HG03558 (cell line): Measurements from ENCODE around the gene ZNF749.

Source experiments
- ATAC-seq: cut with Tn5 transposase; IDR thresholded peaks from one replicate; pipeline ENCODE4 v1.9.1; 2021; ENCODE audit warnings: moderate number of reproducible peaks; ENCODE audit not compliant: unreplicated experiment; ENCODE audit errors: extremely low read depth

ZNF749 gene

GRCh38 chr19:57435062-57435978 lies at the start of gene ZNF749:
ZNF749 (plus strand) TSS chr19:57435325; CDS start chr19:57435579, 254 bp downstream.
- ATAC-seq, result peak; percentile 93

DNA sequence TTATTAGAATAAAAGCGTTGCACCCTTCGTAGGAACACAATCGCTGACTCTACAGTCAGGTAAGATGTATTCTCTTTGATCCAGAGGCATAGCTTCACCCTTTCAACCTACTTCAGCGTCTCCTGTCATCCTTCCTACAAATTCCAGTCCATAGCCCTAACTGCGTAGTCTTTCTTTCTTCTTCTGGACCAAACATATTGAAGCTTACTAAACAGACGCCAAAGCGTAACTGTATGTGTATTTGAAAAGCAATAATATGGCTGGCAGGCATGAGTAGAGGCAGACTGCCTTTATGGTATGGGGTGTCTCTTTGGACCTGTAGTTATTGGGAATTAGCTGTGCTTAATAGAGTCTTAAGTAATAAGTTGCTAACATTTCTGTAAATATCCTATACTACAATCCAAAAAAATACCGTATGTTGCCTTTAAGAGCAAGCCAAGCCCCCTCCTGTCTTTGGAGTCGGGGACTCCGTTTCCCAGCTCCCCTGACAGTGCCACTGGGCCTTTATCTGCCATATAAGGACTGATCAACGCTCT lies 45.9 kb upstream of the ZNF749 start:
- ATAC-seq, result no peak

DNA sequence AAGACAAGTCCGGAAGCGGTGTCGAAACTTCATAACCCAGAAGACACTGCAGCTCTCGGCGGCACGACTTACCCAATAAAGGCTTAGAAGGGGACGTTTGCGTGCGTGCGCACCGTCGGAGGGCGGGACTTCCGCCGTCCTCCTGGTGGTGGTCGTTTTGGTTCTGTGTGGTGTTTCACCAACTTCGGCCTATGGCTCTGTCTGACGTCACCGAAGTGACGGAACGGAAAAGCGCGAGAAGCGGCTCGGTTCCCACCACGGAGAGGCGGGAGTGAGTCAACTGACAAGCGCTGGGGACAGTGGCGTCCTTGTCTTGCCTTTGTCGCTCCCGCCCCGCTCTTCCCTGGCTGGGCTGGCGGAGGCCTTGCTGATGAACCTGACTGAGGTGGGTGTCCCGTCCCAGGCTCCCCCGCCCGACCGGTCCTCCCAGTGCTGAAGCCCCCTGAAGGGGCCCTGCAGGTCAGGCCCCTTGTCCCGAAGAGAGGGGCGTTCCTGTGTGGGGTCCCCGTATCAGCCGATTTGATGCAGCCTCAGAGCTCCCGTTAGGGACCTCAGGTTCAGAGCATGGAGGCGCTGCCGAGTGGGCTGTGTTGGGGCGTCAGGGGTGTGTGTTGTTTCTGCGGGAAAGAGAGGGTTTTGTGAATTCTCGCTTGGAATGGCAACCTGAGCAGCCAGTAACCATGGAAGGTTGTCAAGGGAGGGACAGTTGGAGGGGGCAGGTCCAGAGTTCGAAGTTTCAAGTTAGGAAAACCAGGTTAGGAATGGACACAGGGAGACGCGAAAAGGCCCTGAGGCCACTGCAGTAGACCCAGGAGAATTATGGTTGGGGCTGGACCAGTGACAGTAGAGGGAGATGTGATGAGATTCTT lies 45.2 kb upstream of the ZNF749 start, which contains the start of gene ZNF548:
Gene ZNF548 (plus strand): TSS at position 125 of the 869 bp plus-strand sequence. CDS start 246 bp downstream, at position 371.
- peak; percentile 93 for ATAC-seq

DNA sequence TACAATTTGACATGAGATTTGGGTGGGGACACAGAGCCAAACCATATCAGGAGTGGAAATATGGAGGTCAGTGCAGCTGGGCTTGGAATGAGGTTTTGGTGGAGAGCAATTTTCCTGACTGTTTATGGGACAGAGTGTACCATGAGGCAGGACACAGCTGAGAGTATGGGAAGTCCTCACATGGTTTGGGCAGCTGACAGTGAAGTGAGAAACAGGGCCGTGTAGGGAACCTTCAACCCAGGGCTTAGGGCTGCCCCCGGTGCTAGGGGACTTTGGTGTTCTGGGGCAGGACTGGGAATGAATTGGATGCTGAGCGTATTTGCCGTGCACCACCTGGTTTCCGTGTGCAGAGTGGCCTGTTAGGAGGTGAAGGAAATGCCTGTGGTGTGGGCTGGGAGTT lies 39.4 kb upstream of the ZNF749 start:
- no peak for ATAC-seq

- no peak for ATAC-seq
Measured at GRCh38 chr19:57398868-57399267, 36.3 kb upstream of the ZNF749 start.

GRCh38 chr19:57403737-57404563 lies 31.2 kb upstream of the ZNF749 start:
- no peak for ATAC-seq

- no peak for ATAC-seq
Measured at GRCh38 chr19:57406516-57407123, 28.5 kb upstream of the ZNF749 start.

DNA sequence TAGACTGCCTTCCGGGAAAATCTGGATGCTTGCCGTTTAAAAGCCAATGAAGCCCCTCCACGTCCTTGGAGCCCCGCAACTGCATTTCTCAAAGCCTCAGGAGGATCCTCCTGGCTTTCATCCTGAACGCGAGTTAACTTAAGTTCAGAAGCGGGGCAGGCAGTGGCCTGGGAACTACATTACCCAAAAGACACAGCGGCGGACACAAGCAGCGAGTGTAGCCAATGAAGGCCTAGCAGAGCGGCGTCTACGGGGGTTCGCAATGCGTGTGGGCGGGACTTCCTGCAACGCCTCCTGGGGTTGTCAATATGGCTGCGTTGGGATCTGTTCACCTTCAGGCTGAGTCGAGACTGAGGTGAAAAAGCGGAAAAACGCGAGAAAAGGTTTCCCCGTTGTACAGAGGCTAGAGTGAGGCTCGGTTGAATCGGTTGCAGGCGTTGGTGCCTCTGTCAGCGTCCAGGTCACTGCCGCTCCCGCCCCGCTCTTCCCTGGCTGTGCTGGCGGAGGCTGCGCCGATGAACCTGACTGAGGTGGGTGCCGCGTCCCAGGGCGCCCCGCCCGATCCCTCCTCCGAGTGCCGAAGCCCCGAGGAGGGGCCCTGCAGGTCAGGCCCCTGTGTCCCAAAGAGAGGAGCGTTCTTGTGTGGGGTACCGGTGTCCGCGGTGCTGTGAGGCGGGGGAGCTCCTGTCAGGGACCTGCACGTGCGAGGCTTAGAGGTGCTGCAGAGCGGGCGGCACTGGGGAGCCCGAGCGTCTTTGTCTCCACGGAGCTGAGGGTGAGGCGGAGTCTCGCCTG lies 24.1 kb upstream of the ZNF749 start, which contains the start of gene ZNF17:
Gene ZNF17 (plus strand): TSS at position 285 of the 795 bp plus-strand sequence. CDS start 2,455 bp downstream, outside the sequence.
- ATAC-seq, result peak; percentile 92

DNA sequence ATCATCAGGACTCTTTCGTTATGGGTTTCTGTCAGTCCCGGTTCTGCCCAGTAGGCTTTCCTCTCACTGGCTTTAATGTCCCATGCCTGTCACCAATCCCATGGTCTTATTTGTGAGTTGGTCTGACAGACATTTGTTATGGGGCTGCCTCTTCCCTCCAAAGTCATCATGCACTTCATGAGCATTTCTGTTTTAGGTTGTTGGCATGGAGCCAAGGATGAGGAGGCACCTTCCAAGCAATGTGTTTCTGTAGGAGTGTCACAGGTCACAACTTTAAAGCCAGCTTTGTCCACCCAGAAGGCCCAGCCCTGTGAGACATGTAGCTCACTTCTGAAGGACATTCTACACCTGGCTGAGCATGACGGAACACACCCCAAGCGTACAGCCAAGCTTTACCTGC lies 15.7 kb upstream of the ZNF749 start:
- no peak for ATAC-seq

DNA sequence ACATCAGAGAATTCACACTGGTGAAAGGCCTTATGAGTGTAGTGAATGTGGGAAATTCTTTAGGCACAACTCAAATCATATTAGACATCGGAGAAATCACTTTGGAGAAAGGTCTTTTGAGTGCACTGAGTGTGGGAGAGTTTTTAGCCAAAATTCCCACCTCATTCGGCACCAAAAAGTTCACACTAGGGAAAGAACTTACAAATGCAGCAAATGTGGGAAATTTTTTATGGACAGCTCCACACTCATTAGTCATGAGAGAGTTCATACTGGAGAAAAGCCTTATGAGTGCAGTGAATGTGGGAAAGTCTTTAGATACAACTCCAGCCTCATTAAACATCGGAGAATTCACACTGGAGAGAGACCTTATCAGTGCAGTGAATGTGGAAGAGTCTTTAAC lies 14.1 kb upstream of the ZNF749 start:
- ATAC-seq, result no peak

GRCh38 chr19:57434386-57435061 lies 601 bp upstream of the ZNF749 start:
- ATAC-seq, result no peak

GRCh38 chr19:57436417-57436816 lies 1.3 kb downstream of the ZNF749 start:
- ATAC-seq, result no peak

DNA sequence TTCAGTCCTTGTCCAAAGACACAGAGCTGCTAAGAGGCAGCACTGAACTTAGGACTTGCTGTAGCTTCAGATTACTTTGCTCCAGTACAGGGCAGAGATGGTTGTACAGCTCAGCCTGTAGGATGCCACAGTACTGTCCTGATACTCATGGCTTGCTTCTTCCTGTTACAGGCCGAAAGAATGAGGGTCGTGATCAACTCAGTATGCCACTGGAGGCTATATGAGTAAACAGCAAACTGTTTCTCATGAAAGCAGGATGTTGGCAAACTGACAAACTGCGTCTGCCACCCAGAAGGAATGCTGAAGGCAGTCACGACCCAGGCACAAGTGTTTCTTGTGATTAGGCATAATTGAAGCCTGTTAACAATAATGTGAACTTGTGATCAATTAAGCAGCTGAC lies 2.8 kb downstream of the ZNF749 start:
- ATAC-seq, result no peak

GRCh38 chr19:57438925-57439324 lies 3.8 kb downstream of the ZNF749 start:
- no peak for ATAC-seq

DNA sequence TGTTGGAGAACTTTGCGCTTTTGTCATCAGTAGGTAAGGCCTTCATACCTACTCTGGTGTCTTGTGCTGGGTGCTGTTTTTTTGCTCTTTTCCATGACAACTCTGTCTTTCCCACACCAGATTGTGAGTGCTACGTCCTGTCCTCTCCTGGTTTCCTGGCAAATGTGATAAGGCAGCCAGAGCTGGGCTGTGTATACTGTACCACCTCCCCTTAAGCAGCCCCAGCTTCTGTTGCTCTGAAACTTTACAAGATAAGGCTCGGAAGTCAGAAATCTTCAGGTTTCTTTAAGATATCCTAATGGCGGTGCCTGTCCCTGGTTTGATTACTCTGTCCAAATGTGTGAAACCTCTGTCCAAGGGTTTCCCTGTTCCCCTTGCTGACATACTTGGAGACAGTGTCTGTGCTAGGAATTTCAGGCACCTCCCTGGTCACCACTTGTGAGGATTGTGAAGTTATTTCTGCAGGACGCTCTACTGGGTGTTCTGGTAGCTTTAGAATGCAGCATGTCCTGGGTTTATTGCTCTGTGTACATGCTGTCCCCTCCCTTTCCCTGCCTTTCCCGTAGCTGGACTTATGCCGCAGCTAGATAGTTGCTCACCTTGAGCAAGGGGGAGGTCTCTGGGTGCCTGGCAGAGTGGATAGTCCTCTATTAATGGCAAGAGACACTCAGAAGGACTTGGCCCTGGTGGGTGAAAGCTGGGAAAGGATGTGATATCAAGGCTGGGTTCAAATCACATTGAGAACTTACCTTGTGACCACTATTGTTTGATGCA lies 7.0 kb downstream of the ZNF749 start:
- no peak for ATAC-seq

GRCh38 chr19:57443121-57443696 lies 8.1 kb downstream of the ZNF749 start:
- ATAC-seq, result no peak

- ATAC-seq, result no peak
Measured at GRCh38 chr19:57452307-57452706, 17.2 kb downstream of the ZNF749 start.
